ENCODE measurements around the gene HDAC7. TPM values are rescaled to one million over a fixed set of nuclear protein-coding genes. Genes with fewer than 3 reads are reported as not detected.

The HDAC7 gene
- total RNA-seq, 1 donor = 48.9 TPM

GRCh38 chr12:47747126-47747525, 72.6 kb downstream of the HDAC7 start:
- no peak overlapping the region for H3K4me3 ChIP-seq (ENCODE audit: low read depth, low read length)
- DNase-seq (ENCODE audit: low read depth) = no peak
- no peak for TF ChIP-seq CTCF (IDR thresholded peaks at IDR 0.05; ENCODE audit: insufficient read depth, low read length)

DNA sequence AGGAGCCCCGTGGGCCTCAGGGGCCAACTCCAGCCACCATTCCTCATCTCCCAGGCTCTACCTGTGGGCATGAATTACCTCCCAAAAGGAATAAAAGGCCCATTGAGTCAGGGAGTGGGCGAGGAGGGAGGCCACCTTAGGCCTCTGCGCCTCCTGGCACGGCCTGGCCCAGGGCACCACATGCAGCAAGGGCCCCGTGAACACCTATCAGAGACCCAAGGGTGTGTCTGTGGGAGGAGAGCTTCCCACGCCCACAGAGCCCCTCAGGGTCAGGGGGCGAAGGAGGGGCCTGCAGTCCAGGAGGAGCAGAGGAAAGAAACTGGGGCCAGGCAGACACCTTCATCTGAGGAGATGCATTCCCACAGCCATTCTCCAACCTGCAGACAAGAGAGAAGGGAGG, 73.2 kb downstream of the HDAC7 start:
- DNase-seq (ENCODE audit: low read depth) = no peak
- TF ChIP-seq CTCF (IDR thresholded peaks at IDR 0.05; ENCODE audit: insufficient read depth, low read length) = no peak
- H3K4me3 ChIP-seq (ENCODE audit: low read depth, low read length) = no peak overlapping the region

DNA sequence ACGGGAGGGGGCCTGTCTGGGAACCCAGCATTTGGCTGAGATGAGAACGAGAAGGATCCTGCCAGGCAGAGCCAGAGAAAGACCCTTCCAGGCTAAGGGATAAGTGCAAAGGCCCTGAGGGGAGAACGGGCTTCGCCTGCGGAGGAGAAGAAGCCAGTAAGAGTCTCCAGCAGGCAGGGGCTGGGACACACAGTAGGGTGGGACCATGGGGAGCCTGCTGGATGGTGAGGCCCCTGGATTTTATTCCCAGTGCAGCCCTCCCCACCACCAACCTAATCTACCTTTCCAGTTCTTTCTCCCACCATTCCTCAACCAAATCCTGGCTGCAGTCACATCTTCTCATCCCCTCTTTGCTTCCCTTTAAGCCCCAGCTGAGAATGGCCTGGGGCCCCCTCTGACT, 73.6 kb downstream of the HDAC7 start:
- TF ChIP-seq CTCF (IDR thresholded peaks at IDR 0.05; ENCODE audit: insufficient read depth, low read length) = no peak
- H3K4me3 ChIP-seq (ENCODE audit: low read depth, low read length) = no peak overlapping the region
- no peak for DNase-seq (ENCODE audit: low read depth)

DNA sequence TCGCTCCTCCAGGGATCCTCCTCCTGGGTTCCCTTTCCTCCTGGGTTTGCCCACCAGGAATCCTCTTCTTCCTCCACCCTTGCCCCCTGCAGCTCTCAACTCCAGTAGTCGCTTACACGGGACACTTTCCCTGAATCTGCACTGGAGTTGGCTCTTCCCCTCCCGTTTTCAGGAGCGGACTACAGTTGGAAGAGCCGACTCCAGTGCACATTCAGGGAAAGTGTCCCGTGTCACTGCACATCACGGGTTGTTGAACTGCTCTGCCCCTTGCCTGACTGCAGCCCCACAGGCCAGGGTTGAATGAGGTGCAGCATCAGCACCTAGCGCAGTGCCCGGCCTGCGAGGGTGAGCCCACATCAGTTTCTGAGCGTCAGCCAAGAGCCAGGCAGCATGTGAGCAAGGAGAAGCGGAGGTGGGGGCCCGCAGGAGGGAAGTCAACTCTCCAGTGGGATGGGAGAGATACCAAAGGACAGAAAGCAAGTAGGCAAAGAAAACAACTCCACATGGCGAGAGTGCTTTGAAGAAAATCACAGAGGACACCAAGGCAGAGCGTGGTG, 74.1 kb downstream of the HDAC7 start:
- no peak for TF ChIP-seq CTCF (IDR thresholded peaks at IDR 0.05; ENCODE audit: insufficient read depth, low read length)
- DNase-seq (ENCODE audit: low read depth) = no peak
- H3K4me3 ChIP-seq (ENCODE audit: low read depth, low read length) = no peak overlapping the region

GRCh38 chr12:47744778-47745436, 74.8 kb downstream of the HDAC7 start:
- TF ChIP-seq CTCF (IDR thresholded peaks at IDR 0.05; ENCODE audit: insufficient read depth, low read length) = no peak
- DNase-seq (ENCODE audit: low read depth) = no peak
- H3K4me3 ChIP-seq (ENCODE audit: low read depth, low read length) = no peak overlapping the region

GRCh38 chr12:47744005-47744651, 75.6 kb downstream of the HDAC7 start:
- H3K4me3 ChIP-seq (ENCODE audit: low read depth, low read length) = no peak overlapping the region
- DNase-seq (ENCODE audit: low read depth) = no peak
- TF ChIP-seq CTCF (IDR thresholded peaks at IDR 0.05; ENCODE audit: insufficient read depth, low read length) = peak; percentile 19
